ENCODE results near the gene TBC1D14.

Gene TBC1D14

GRCh38 chr4:7046971-7047370 is 137.3 kb downstream of the TBC1D14 start:
- 88% methylated on average over 8 to 9 of the region's 9 CpGs for WGBS, 2 experiments (ENCODE audit: insufficient coverage in 2 of 2)
- peaks cover 31% of the 10 kb centered on the region for H3K36me3 ChIP-seq (ENCODE audit: control insufficient read depth, insufficient read depth, low read length)
- H3K4me1 ChIP-seq (ENCODE audit: control insufficient read depth, insufficient read depth, low read length, poor library complexity, severe bottlenecking), result peaks cover 14% of the 10 kb centered on the region
- no peak overlapping the region for H3K4me3 ChIP-seq (ENCODE audit: extremely low read depth, insufficient read depth, low read length, poor library complexity, severe bottlenecking)
- H3K27ac ChIP-seq (ENCODE audit: low read depth, low read length, severe bottlenecking), result no peak overlapping the region
- no peaks in the 10 kb centered on the region for H3K9me3 ChIP-seq (ENCODE audit: control insufficient read depth, low read length)

- peaks cover 34% of the 10 kb centered on the region for H3K36me3 ChIP-seq (ENCODE audit: control insufficient read depth, insufficient read depth, low read length)
- H3K4me1 ChIP-seq (ENCODE audit: control insufficient read depth, insufficient read depth, low read length, poor library complexity, severe bottlenecking), result peaks cover 12% of the 10 kb centered on the region
- no peak overlapping the region for H3K27ac ChIP-seq (ENCODE audit: low read depth, low read length, severe bottlenecking)
- H3K9me3 ChIP-seq (ENCODE audit: control insufficient read depth, low read length), result no peaks in the 10 kb centered on the region
- H3K4me3 ChIP-seq (ENCODE audit: extremely low read depth, insufficient read depth, low read length, poor library complexity, severe bottlenecking), result no peak overlapping the region
- WGBS, 2 experiments (ENCODE audit: insufficient coverage in 2 of 2), result 94 to 96% methylated on average over 12 of the region's 12 CpGs
These were observed 139.0 kb downstream of the TBC1D14 start for GRCh38 chr4:7048642-7049041.

DNA sequence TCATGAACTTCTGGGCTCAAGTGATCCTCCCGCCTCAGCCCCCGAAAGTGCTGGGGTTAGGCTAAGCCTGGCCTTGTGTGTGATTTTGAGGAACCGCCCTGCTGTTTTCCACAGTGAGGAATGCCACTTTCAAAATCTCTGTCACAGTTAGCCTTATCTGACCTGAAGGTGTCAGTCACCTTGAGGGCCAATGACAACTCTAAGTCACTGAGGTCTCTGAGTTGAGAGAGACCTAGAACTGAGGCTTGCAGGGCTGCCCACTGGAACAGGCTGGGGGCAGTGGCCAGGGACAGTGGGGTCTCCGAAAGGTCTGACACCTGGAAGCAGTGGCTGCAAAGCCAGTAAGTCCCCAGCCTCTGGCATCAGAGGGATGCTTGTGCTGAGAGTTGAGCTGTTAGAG is 139.7 kb downstream of the TBC1D14 start:
- Histone ChIP-seq H3K36me3 (ENCODE audit: control insufficient read depth, insufficient read depth, low read length) (peaks cover 39% of the 10 kb centered on the region), H3K4me1 (ENCODE audit: control insufficient read depth, insufficient read depth, low read length, poor library complexity, severe bottlenecking) (peaks cover 12% of the 10 kb centered on the region), H3K4me3 (ENCODE audit: extremely low read depth, insufficient read depth, low read length, poor library complexity, severe bottlenecking) (no peak overlapping the region), H3K9me3 (ENCODE audit: control insufficient read depth, low read length) (no peaks in the 10 kb centered on the region), H3K27ac (ENCODE audit: low read depth, low read length, severe bottlenecking) (no peak overlapping the region)
- 100% methylated on average over 1 to 3 of the region's 4 CpGs for WGBS, 2 experiments (ENCODE audit: insufficient coverage in 2 of 2)

DNA sequence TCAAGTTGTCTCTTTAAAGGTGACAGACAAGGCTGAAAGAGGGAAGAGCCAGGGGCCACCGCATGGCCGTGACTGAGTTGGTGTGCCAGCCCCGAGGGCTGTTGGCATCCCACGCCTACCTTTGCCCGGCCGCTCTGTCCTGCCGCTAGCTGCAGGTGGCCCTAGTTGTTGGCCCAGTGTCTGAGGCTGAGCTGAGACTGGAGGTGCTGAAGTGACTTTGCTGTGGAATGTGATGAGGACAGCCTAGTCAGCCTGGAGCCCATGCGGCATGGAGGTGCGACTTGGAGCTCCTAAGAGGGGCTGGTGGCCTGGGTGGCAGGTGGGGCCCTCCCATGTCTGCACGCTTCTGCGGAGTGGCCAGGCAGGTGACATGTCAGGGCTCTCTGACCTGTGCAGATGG is 140.1 kb downstream of the TBC1D14 start:
- Histone ChIP-seq H3K9me3 (ENCODE audit: control insufficient read depth, low read length) (no peaks in the 10 kb centered on the region), H3K4me1 (ENCODE audit: control insufficient read depth, insufficient read depth, low read length, poor library complexity, severe bottlenecking) (peaks cover 16% of the 10 kb centered on the region), H3K4me3 (ENCODE audit: extremely low read depth, insufficient read depth, low read length, poor library complexity, severe bottlenecking) (no peak overlapping the region), H3K27ac (ENCODE audit: low read depth, low read length, severe bottlenecking) (no peak overlapping the region), H3K36me3 (ENCODE audit: control insufficient read depth, insufficient read depth, low read length) (peaks cover 43% of the 10 kb centered on the region)
- 92 to 97% methylated on average over 7 to 11 of the region's 11 CpGs for WGBS, 2 experiments (ENCODE audit: insufficient coverage in 2 of 2)

DNA sequence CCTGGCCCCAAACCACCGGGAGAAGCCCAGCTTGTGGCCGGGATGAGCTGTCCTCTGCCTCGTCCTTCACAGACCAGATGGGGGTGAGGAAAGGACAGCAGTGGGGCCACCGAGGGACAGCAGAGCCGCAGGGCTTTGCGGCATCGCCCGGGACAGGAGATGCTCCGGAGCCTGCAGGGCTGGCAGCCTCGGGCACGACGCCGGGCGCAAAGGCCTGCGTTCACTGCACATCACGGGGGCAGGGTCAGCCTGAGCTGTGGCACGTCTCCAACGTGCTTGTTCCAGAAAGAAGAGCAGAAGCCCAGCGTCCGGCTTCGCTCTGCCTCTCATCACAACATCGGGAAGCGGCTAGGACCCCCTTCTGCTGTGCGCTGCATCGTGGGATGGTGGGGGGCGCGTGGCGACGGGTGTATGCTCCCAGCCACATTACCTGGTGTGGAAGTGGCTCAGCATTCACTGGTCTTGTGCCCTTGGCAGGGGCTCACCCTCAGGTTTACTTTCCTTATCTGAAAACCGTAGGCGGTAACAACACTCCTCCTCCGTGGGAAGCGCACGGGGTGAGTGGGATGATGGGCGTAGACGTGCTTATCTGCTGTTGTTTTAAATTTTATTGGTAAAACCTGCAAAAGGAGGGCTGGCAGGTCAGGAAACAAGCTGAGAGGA is 141.0 kb downstream of the TBC1D14 start:
- H3K4me3 ChIP-seq (ENCODE audit: extremely low read depth, insufficient read depth, low read length, poor library complexity, severe bottlenecking), result no peak overlapping the region
- WGBS, 2 experiments (ENCODE audit: insufficient coverage in 2 of 2), result 94 to 95% methylated on average over 28 to 36 of the region's 36 CpGs
- peaks cover 18% of the 10 kb centered on the region for H3K4me1 ChIP-seq (ENCODE audit: control insufficient read depth, insufficient read depth, low read length, poor library complexity, severe bottlenecking)
- H3K9me3 ChIP-seq (ENCODE audit: control insufficient read depth, low read length), result no peaks in the 10 kb centered on the region
- H3K27ac ChIP-seq (ENCODE audit: low read depth, low read length, severe bottlenecking), result no peak overlapping the region
- H3K36me3 ChIP-seq (ENCODE audit: control insufficient read depth, insufficient read depth, low read length), result peaks cover 46% of the 10 kb centered on the region

GRCh38 chr4:7051144-7051495 is 141.5 kb downstream of the TBC1D14 start:
- Histone ChIP-seq H3K4me1 (ENCODE audit: control insufficient read depth, insufficient read depth, low read length, poor library complexity, severe bottlenecking) (peaks cover 13% of the 10 kb centered on the region), H3K36me3 (ENCODE audit: control insufficient read depth, insufficient read depth, low read length) (peaks cover 46% of the 10 kb centered on the region), H3K27ac (ENCODE audit: low read depth, low read length, severe bottlenecking) (no peak overlapping the region), H3K9me3 (ENCODE audit: control insufficient read depth, low read length) (no peaks in the 10 kb centered on the region), H3K4me3 (ENCODE audit: extremely low read depth, insufficient read depth, low read length, poor library complexity, severe bottlenecking) (no peak overlapping the region)
- 91 to 93% methylated on average over 10 of the region's 12 CpGs for WGBS, 2 experiments (ENCODE audit: insufficient coverage in 2 of 2)

DNA sequence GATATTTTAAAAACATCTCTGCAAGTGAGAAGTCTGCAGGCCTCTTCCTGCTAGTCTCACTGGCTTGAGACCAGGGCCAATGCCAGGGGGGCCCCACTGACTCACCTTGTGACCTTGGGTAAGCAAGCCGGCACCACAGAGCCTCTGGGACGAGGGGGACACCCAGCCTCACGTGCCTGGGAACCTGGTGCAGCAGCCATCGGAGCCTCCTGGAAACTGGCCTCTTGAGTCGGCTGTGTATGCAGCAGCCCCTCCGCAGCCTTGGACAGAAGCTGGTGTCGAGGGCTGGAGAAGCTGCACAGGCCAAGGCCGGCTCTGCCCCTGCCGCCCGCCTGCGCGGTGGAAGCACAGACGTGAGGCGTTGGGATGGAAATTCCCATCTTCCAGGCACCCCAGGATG is 142.3 kb downstream of the TBC1D14 start:
- 98% methylated on average over 13 to 14 of the region's 14 CpGs for WGBS, 2 experiments (ENCODE audit: insufficient coverage in 2 of 2)
- no peaks in the 10 kb centered on the region for H3K9me3 ChIP-seq (ENCODE audit: control insufficient read depth, low read length)
- H3K4me1 ChIP-seq (ENCODE audit: control insufficient read depth, insufficient read depth, low read length, poor library complexity, severe bottlenecking), result peaks cover 13% of the 10 kb centered on the region
- H3K4me3 ChIP-seq (ENCODE audit: extremely low read depth, insufficient read depth, low read length, poor library complexity, severe bottlenecking), result no peak overlapping the region
- H3K27ac ChIP-seq (ENCODE audit: low read depth, low read length, severe bottlenecking), result no peak overlapping the region
- H3K36me3 ChIP-seq (ENCODE audit: control insufficient read depth, insufficient read depth, low read length), result peaks cover 54% of the 10 kb centered on the region

DNA sequence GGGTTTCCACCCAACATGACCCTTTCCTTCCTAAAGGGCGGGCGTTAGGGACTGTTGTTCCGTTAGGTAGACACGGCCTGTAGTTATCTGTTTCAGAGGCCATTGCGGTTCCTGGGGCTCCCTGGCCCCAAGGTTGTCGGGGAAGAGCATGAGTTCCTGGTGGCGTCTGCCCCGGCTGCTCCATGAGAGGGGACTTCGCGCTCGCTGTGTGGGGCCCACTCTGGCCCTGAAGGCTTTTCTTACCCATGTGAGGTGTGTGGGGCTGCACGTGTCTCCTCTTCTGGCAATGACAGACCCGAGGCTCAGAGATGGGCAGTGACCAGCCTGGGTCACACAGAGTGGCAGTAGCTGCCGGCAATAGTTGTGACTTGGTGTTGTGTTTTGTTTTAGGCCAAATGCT is 142.7 kb downstream of the TBC1D14 start:
- 93 to 96% methylated on average over 9 to 11 of the region's 14 CpGs for WGBS, 2 experiments (ENCODE audit: insufficient coverage in 2 of 2)
- Histone ChIP-seq H3K27ac (ENCODE audit: low read depth, low read length, severe bottlenecking) (no peak overlapping the region), H3K4me3 (ENCODE audit: extremely low read depth, insufficient read depth, low read length, poor library complexity, severe bottlenecking) (no peak overlapping the region), H3K36me3 (ENCODE audit: control insufficient read depth, insufficient read depth, low read length) (peaks cover 56% of the 10 kb centered on the region), H3K9me3 (ENCODE audit: control insufficient read depth, low read length) (no peaks in the 10 kb centered on the region), H3K4me1 (ENCODE audit: control insufficient read depth, insufficient read depth, low read length, poor library complexity, severe bottlenecking) (peaks cover 13% of the 10 kb centered on the region)

DNA sequence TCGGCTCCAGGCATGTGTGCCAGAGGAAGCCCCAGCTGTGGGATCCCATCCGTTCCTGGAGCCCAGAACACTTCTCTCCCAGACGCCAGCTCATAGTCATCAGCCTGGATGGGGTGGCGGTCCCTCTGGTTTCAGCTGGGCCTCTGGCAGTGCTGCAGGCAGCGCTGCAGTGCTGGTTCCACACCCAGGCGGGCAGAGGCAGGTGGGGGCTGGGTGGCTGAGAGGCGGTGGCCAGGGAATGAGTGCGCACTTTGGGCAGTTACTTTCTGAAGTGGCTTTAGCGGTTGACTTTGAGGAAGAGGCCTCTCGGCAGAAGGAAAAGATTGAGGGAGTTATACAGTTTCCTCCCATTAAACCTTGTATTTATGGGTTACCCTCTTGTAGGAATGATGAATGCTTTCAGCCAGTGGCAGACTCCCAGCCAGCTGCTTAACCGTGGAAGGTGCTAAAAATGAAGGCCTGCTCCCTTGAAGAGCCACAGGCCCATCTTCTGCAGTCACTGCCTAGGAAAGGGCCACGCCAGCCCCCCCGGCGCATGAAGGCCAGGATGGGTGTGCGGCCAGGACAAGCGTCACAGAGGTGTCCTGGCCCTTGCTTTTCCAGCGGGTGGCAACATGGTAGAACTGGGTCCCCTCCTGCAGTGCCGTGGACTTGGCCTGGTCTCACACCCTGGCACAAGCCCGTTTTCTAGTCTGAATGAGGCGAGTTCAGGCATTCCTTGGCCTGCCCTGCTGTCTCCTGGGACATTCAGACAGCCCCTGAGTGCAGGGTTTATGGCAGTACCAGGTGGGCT is 143.5 kb downstream of the TBC1D14 start:
- H3K36me3 ChIP-seq (ENCODE audit: control insufficient read depth, insufficient read depth, low read length), result peaks cover 53% of the 10 kb centered on the region
- no peaks in the 10 kb centered on the region for H3K9me3 ChIP-seq (ENCODE audit: control insufficient read depth, low read length)
- no peak overlapping the region for H3K4me3 ChIP-seq (ENCODE audit: extremely low read depth, insufficient read depth, low read length, poor library complexity, severe bottlenecking)
- H3K4me1 ChIP-seq (ENCODE audit: control insufficient read depth, insufficient read depth, low read length, poor library complexity, severe bottlenecking), result peaks cover 13% of the 10 kb centered on the region
- WGBS, 2 experiments (ENCODE audit: insufficient coverage in 2 of 2), result 97% methylated on average over 17 to 18 of the region's 20 CpGs
- no peak overlapping the region for H3K27ac ChIP-seq (ENCODE audit: low read depth, low read length, severe bottlenecking)

- H3K4me1 ChIP-seq (ENCODE audit: control insufficient read depth, insufficient read depth, low read length, poor library complexity, severe bottlenecking), result peaks cover 13% of the 10 kb centered on the region
- H3K4me3 ChIP-seq (ENCODE audit: extremely low read depth, insufficient read depth, low read length, poor library complexity, severe bottlenecking), result no peak overlapping the region
- H3K36me3 ChIP-seq (ENCODE audit: control insufficient read depth, insufficient read depth, low read length), result peaks cover 62% of the 10 kb centered on the region
- no peaks in the 10 kb centered on the region for H3K9me3 ChIP-seq (ENCODE audit: control insufficient read depth, low read length)
- H3K27ac ChIP-seq (ENCODE audit: low read depth, low read length, severe bottlenecking), result no peak overlapping the region
- 96 to 97% methylated on average over 51 to 52 of the region's 52 CpGs for WGBS, 2 experiments (ENCODE audit: insufficient coverage in 2 of 2)
These were observed 144.7 kb downstream of the TBC1D14 start for GRCh38 chr4:7054106-7054880.
